Measurements from ENCODE around the gene PTPRU. TPM values are rescaled to one million over a fixed set of nuclear protein-coding genes. Genes with fewer than 3 reads are reported as not detected.

PTPRU gene
- total RNA-seq, 1 experiment from 2014 or later = 0.72 TPM

GRCh38 chr1:29248409-29248808, 12.1 kb downstream of the PTPRU start:
- no peak overlapping the region for H3K27ac ChIP-seq (ENCODE audit: low read length)
- H3K27me3 ChIP-seq (ENCODE audit: control insufficient read depth, insufficient read depth, low read length) = no peaks in the 10 kb centered on the region
- CTCF ChIA-PET = no interaction called here
- no peak for TF ChIP-seq SIN3A (IDR thresholded peaks at IDR 0.05; ENCODE audit: borderline replicate concordance, insufficient read depth, low read depth, low read length)
- no peak for TF ChIP-seq TCF7L2 (IDR thresholded peaks at IDR 0.05; ENCODE audit: low read depth, low read length)
- TF ChIP-seq REST (IDR thresholded peaks at IDR 0.05; ENCODE audit: insufficient read depth in 1 of 2, low read depth in 2 of 2, low read length in 1 of 2) = no peak
- TF ChIP-seq CTCF (IDR thresholded peaks at IDR 0.05) = no peak
- no peak for TF ChIP-seq POLR2AphosphoS5 (IDR thresholded peaks at IDR 0.05; ENCODE audit: low read depth, low read length)
- POLR2A ChIA-PET = no interaction called here
- no peaks in the 10 kb centered on the region for H3K36me3 ChIP-seq (ENCODE audit: control insufficient read depth, insufficient read depth, low read length)
- intact Hi-C loops (cut with micrococcal nuclease; ENCODE audit: unreplicated experiment) (loop anchor here (10.0 kb wide), 1 partner anchor 96 kb away; no protein-coding TSS in a partner anchor), in situ Hi-C loops (cut with HindIII; ENCODE audit: low pct_unique_long_range_greater_than_20kb, low sequenced_read_pairs) (no loop called here)
- no TSS peak for BruUV-seq (replicated peaks)
- no peaks in the 10 kb centered on the region for H3K9me3 ChIP-seq (ENCODE audit: control insufficient read depth, insufficient read depth, low read depth, low read length)
- ATAC-seq (no peak), DNase-seq (ENCODE audit: low read depth, low spot score) (no peak)
- H3K4me3 ChIP-seq (ENCODE audit: low read depth in 2 of 2, low read length in 2 of 2) = no peak overlapping the region
- no peaks in the 10 kb centered on the region for H3K4me1 ChIP-seq (ENCODE audit: control insufficient read depth, insufficient read depth, low read length)

GRCh38 chr1:29249170-29249691, 12.9 kb downstream of the PTPRU start:
- intact Hi-C loops (cut with micrococcal nuclease; ENCODE audit: unreplicated experiment) = loop anchor here (10.0 kb wide), 1 partner anchor 96 kb away; no protein-coding TSS in a partner anchor
- TF ChIP-seq TCF7L2 (IDR thresholded peaks at IDR 0.05; ENCODE audit: low read depth, low read length) (no peak), REST (IDR thresholded peaks at IDR 0.05; ENCODE audit: insufficient read depth in 1 of 2, low read depth in 2 of 2, low read length in 1 of 2) (no peak), CTCF (IDR thresholded peaks at IDR 0.05) (no peak), POLR2AphosphoS5 (IDR thresholded peaks at IDR 0.05; ENCODE audit: low read depth, low read length) (no peak), SIN3A (IDR thresholded peaks at IDR 0.05; ENCODE audit: borderline replicate concordance, insufficient read depth, low read depth, low read length) (no peak)
- BruUV-seq (replicated peaks) = no TSS peak
- ChIA-PET CTCF (no interaction called here), POLR2A (no interaction called here)
- H3K36me3 ChIP-seq (ENCODE audit: control insufficient read depth, insufficient read depth, low read length) = no peaks in the 10 kb centered on the region
- no peak overlapping the region for H3K27ac ChIP-seq (ENCODE audit: low read length)
- no peaks in the 10 kb centered on the region for H3K4me1 ChIP-seq (ENCODE audit: control insufficient read depth, insufficient read depth, low read length)
- H3K27me3 ChIP-seq (ENCODE audit: control insufficient read depth, insufficient read depth, low read length) = no peaks in the 10 kb centered on the region
- H3K9me3 ChIP-seq (ENCODE audit: control insufficient read depth, insufficient read depth, low read depth, low read length) = no peaks in the 10 kb centered on the region
- DNase-seq (ENCODE audit: low read depth, low spot score) (no peak), ATAC-seq (no peak)
- in situ Hi-C loops (cut with HindIII; ENCODE audit: low pct_unique_long_range_greater_than_20kb, low sequenced_read_pairs) = no loop called here
- H3K4me3 ChIP-seq (ENCODE audit: low read depth in 2 of 2, low read length in 2 of 2) = no peak overlapping the region
